Measurements from ENCODE around the gene ERP29.
A peak's percentile ranks its signal among the peaks of the same experiment; 100 is the strongest.

The ERP29 gene

GRCh38 chr12:112011685-112012084, 1.5 kb upstream of the ERP29 start:
- H3K4me3 ChIP-seq (ENCODE audit: low read depth, low read length), result peak overlapping the region; percentile 88
- TF ChIP-seq CTCF (IDR thresholded peaks at IDR 0.05; ENCODE audit: borderline replicate concordance, insufficient read depth, low read depth, low read length), result no peak

GRCh38 chr12:112013601-112014402, 576 bp downstream of the ERP29 start:
- TF ChIP-seq CTCF (IDR thresholded peaks at IDR 0.05; ENCODE audit: borderline replicate concordance, insufficient read depth, low read depth, low read length), result no peak
- peak overlapping the region; percentile 98 for H3K4me3 ChIP-seq (ENCODE audit: low read depth, low read length)

- H3K4me3 ChIP-seq (ENCODE audit: low read depth, low read length), result no peak overlapping the region
- TF ChIP-seq CTCF (IDR thresholded peaks at IDR 0.05; ENCODE audit: borderline replicate concordance, insufficient read depth, low read depth, low read length), result no peak
Observed at GRCh38 chr12:112015938-112016337, 2.7 kb downstream of the ERP29 start.

GRCh38 chr12:112017041-112017440, 3.8 kb downstream of the ERP29 start:
- H3K4me3 ChIP-seq (ENCODE audit: low read depth, low read length), result no peak overlapping the region
- TF ChIP-seq CTCF (IDR thresholded peaks at IDR 0.05; ENCODE audit: borderline replicate concordance, insufficient read depth, low read depth, low read length), result no peak

GRCh38 chr12:112018571-112019237, 5.5 kb downstream of the ERP29 start:
- TF ChIP-seq CTCF (IDR thresholded peaks at IDR 0.05; ENCODE audit: borderline replicate concordance, insufficient read depth, low read depth, low read length), result no peak
- no peak overlapping the region for H3K4me3 ChIP-seq (ENCODE audit: low read depth, low read length)

GRCh38 chr12:112020947-112021457, 7.8 kb downstream of the ERP29 start:
- no peak overlapping the region for H3K4me3 ChIP-seq (ENCODE audit: low read depth, low read length)
- TF ChIP-seq CTCF (IDR thresholded peaks at IDR 0.05; ENCODE audit: borderline replicate concordance, insufficient read depth, low read depth, low read length), result no peak

Data from GM12875 (cell line).